Measurements from ENCODE around the gene C1orf198.

Gene C1orf198

DNA sequence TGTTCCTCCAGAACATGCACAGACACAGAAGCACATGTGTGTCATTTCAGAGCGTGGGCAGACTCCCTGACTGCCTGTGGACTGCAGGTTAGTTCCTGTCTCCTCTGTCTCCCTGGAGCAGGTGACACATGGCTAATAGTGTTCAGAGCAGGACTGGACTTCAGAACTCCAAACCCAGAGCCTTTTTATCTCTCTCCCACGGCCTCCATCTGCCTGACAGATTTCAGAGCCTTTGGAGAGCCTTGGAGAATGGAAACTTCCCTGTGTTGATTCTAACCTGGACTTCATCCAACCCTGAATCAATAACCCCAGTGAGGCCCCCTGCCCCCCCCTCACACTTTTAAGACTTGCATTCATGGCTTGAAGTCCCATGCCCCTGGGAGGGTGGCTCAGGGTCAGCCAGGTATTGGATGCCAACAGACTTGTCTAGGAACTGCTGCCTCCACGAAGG lies 44.4 kb downstream of the C1orf198 start:
- H3K4me3 ChIP-seq (ENCODE audit: low read depth, low read length), result no peak overlapping the region
- TF ChIP-seq, protein P1, sequence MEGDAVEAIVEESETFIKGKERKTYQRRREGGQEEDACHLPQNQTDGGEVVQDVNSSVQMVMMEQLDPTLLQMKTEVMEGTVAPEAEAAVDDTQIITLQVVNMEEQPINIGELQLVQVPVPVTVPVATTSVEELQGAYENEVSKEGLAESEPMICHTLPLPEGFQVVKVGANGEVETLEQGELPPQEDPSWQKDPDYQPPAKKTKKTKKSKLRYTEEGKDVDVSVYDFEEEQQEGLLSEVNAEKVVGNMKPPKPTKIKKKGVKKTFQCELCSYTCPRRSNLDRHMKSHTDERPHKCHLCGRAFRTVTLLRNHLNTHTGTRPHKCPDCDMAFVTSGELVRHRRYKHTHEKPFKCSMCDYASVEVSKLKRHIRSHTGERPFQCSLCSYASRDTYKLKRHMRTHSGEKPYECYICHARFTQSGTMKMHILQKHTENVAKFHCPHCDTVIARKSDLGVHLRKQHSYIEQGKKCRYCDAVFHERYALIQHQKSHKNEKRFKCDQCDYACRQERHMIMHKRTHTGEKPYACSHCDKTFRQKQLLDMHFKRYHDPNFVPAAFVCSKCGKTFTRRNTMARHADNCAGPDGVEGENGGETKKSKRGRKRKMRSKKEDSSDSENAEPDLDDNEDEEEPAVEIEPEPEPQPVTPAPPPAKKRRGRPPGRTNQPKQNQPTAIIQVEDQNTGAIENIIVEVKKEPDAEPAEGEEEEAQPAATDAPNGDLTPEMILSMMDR (IDR thresholded peaks at IDR 0.05; ENCODE audit: control insufficient read depth, extremely low read depth, insufficient read depth), result no peak
- DNase-seq (ENCODE audit: low read depth), result no peak

DNA sequence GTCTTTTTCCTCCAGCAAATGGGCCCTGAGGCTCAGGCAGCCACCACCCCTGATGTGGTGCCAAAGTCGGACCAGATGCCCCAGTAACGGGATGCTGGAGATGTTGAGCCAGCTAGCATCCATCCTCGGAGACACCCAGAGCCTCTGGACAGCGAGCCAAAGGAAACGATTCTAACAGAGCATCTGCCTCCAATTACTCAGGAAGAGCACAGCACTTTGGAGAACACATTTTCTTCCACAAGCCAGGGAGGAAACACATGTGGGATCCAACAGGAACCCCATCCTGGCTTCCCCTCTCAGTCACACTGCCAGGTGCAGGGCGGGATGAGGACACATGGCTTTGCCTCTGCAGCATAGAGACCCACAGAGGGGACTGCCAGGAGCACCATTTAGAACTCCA lies 44.9 kb downstream of the C1orf198 start:
- no peak for DNase-seq (ENCODE audit: low read depth)
- H3K4me3 ChIP-seq (ENCODE audit: low read depth, low read length), result no peak overlapping the region
- TF ChIP-seq, protein P1 (IDR thresholded peaks at IDR 0.05; ENCODE audit: control insufficient read depth, extremely low read depth, insufficient read depth), result no peak

DNA sequence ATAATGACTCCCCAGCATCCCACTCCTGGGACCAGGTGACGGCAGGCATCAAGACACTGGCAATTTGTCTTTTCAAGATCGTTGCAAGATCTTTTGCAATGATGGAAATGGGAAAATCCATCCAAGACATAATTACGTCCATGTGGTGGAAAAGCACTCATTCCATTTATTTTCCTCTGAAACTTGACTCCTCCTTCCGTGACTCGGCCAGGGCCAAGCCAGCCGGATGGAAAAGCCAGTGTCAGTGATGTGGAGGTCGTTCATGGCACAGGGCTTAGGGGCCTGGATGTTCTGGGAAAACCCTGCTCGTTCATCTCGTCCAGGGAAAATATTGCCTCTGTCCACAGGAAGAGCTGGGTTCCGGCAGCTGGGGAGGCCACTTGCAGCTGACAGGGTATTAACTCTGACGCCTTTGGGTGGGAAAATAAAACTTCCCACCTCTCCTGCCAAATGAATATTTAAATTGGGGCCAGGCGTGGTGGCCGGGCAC lies 46.2 kb downstream of the C1orf198 start:
- no peak for DNase-seq (ENCODE audit: low read depth)
- TF ChIP-seq, protein P1 (IDR thresholded peaks at IDR 0.05; ENCODE audit: control insufficient read depth, extremely low read depth, insufficient read depth), result no peak
- H3K4me3 ChIP-seq (ENCODE audit: low read depth, low read length), result no peak overlapping the region

DNA sequence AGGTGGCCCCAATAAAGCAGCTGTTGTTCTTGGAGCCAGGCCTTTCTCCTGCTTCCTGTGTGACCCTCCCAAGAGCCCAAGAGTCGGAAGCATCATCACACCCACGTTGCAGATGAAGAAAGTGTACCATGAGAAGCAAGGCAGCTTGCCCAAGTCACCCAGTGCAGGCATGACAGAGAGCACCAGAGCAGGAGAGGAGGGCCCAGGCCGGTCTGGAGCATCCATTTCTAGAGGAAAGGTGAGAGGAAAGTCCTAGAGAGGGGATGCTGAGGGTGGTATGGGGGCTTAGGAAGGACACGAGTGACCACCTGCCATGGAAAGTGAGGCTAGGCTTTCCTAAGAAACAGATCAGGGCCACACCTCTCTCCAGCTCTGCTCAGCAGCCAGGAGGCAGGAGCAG lies 47.0 kb downstream of the C1orf198 start:
- TF ChIP-seq, protein P1 (IDR thresholded peaks at IDR 0.05; ENCODE audit: control insufficient read depth, extremely low read depth, insufficient read depth), result no peak
- H3K4me3 ChIP-seq (ENCODE audit: low read depth, low read length), result no peak overlapping the region
- DNase-seq (ENCODE audit: low read depth), result no peak

DNA sequence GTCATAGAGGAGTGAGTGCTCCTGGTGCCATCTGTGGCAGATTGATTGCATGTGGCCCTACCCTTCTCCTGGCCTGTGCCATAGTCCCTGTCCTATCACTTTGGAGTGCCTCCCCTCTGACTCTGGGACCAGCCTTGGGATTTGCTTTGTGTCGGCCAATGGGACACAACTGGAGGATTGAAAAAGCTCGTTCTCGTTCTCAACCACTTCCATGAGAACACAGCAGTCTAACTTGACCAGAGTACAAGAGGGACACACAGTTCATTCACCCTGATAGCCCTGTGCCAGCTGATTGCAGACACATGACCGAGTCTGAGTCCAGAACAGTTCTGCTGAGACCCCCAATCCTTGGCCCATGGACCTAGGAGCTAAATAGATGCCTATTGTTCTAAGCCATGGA lies 47.8 kb downstream of the C1orf198 start:
- TF ChIP-seq, protein P1 (IDR thresholded peaks at IDR 0.05; ENCODE audit: control insufficient read depth, extremely low read depth, insufficient read depth), result no peak
- no peak overlapping the region for H3K4me3 ChIP-seq (ENCODE audit: low read depth, low read length)
- no peak for DNase-seq (ENCODE audit: low read depth)

DNA sequence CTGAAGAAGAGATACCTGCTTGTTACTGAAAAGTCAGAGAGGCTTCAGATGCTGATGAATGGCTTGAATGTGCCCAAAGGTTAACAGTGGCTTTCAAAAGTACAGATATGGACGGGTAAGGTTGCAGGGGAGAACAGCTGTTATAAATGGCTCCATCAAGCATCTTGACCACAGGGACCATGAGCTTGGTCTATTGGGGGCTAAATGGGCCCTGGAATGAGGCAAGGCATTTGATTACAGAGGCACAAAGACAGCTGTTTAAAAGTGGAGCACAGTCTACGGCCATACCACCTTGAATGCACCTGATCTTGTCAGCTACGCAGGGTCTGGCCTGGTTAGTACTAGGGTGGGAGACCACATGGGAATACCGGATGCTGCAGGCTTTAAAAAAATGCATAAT lies 48.3 kb downstream of the C1orf198 start:
- no peak for DNase-seq (ENCODE audit: low read depth)
- H3K4me3 ChIP-seq (ENCODE audit: low read depth, low read length), result no peak overlapping the region
- TF ChIP-seq, protein P1 (IDR thresholded peaks at IDR 0.05; ENCODE audit: control insufficient read depth, extremely low read depth, insufficient read depth), result no peak

DNA sequence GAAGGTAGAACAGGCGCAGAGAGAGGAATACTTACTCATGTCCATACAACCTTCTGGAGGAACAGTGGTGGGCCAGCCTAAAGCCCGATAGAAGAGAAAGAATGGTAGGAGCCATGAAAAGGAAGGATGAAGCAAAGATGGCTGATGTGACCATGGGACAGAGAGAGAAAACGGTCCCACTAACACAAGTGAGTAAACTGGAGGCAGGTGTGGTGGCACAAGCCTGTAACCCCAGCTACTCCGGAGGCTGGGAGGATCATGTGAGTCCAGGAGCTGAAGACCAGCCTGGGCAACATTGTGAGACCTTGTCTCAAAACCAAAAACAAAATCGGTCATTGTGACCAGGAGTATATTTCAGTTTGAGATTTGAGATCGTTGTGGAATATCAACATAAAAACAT lies 49.4 kb downstream of the C1orf198 start:
- no peak overlapping the region for H3K4me3 ChIP-seq (ENCODE audit: low read depth, low read length)
- no peak for DNase-seq (ENCODE audit: low read depth)
- TF ChIP-seq, protein P1 (IDR thresholded peaks at IDR 0.05; ENCODE audit: control insufficient read depth, extremely low read depth, insufficient read depth), result no peak
